Left colon (tissue), 2 donors: ENCODE results near the gene PDE8A. TPM values are rescaled to one million over a fixed set of nuclear protein-coding genes. Genes with fewer than 3 reads are reported as not detected.

Experiments
- ATAC-seq: fragments of 200-7000 bp; cut with Tn5 transposase; one replicate; pipeline ENCODE4 v1.9.1; 2020; ENCODE audit warnings: mild to moderate bottlenecking, moderate library complexity
- DNase-seq, 2 donors: peaks; one replicate each; pipeline ENCODE4 v3.0.0-alpha.2; 2020
- intact Hi-C, 2 donors: fragments of 100-400 bp; cut with DNase I in 1 of 2; cut with micrococcal nuclease in 1 of 2; formaldehyde crosslinking; loops; one replicate each; pipeline versions ENCODE4 v1.11.2 to v1.14.0; 2022; cut with DNase I, micrococcal nuclease
- total RNA-seq, 2 donors: library from RNA; stranded (reverse); fragmentation: NEBNext Ultra II Directional; extraction: Animal tissue kit (Norgen Biotek cat#: 25700); gene quantifications; one replicate each; pipeline ENCODE4 v1.2.1, GENCODE V29; 2021
- donor health status: DM: no; HTN: no; CAD: no.
- donor health status: DM: yes; HTN: yes; CAD: no.

The PDE8A gene
- total RNA-seq, 2 donors from 2014 or later: 93.7 to 99.8 TPM

- ATAC-seq (peak; percentile 61), DNase-seq (no peak)
- intact Hi-C loops: no loop called here
Observed at GRCh38 chr15:85047271-85047948, 65.8 kb downstream of the PDE8A start.

- intact Hi-C loops: no loop called here
- no peak for DNase-seq
Observed at GRCh38 chr15:85048430-85048829, 66.8 kb downstream of the PDE8A start.

GRCh38 chr15:85049805-85050204 is 68.1 kb downstream of the PDE8A start:
- DNase-seq (no peak), ATAC-seq (no peak)
- intact Hi-C loops: no loop called here

More at GRCh38 chr15:85048430-85048829, 66.8 kb downstream of the PDE8A start:
- no peak for ATAC-seq

GRCh38 chr15:85059734-85060133 is 78.1 kb downstream of the PDE8A start:
- intact Hi-C loops: loop anchor here in 1 of 2 donors (5.0 kb wide), 1 partner anchor 97 kb away; no protein-coding TSS in a partner anchor
- no peak for ATAC-seq
- DNase-seq: no peak

GRCh38 chr15:85062560-85062959 is 80.9 kb downstream of the PDE8A start:
- DNase-seq (no peak), ATAC-seq (no peak)
- intact Hi-C loops: loop anchor here in 1 of 2 donors (5.0 kb wide), 1 partner anchor 100 kb away; no protein-coding TSS in a partner anchor

GRCh38 chr15:85063088-85063487 is 81.4 kb downstream of the PDE8A start:
- DNase-seq (no peak), ATAC-seq (no peak)
- intact Hi-C loops: loop anchor here in 1 of 2 donors (5.0 kb wide), 1 partner anchor 101 kb away; no protein-coding TSS in a partner anchor

- no peak for ATAC-seq
- DNase-seq: no peak
- intact Hi-C loops: loop anchor here in 1 of 2 donors (5.0 kb wide), 1 partner anchor 101 kb away; no protein-coding TSS in a partner anchor
Observed at GRCh38 chr15:85063522-85064079, 81.9 kb downstream of the PDE8A start.

- ATAC-seq: no peak
- intact Hi-C loops: loop anchor here in 1 of 2 donors (5.0 kb wide), 1 partner anchor 102 kb away; no protein-coding TSS in a partner anchor
- DNase-seq: no peak
Observed at GRCh38 chr15:85064710-85065109, 83.1 kb downstream of the PDE8A start.

GRCh38 chr15:85071061-85071460 is 89.4 kb downstream of the PDE8A start:
- no peak for ATAC-seq
- intact Hi-C loops: no loop called here
- DNase-seq: no peak

GRCh38 chr15:85071504-85071903 is 89.8 kb downstream of the PDE8A start:
- intact Hi-C loops: no loop called here
- no peak for ATAC-seq
- DNase-seq: no peak

GRCh38 chr15:85072917-85073316 is 91.3 kb downstream of the PDE8A start:
- no peak for DNase-seq
- no peak for ATAC-seq
- intact Hi-C loops: no loop called here

GRCh38 chr15:85073556-85074194 is 92.0 kb downstream of the PDE8A start:
- ATAC-seq (peak; percentile 21), DNase-seq (no peak)
- intact Hi-C loops: no loop called here

- intact Hi-C loops: no loop called here
- DNase-seq: no peak
- no peak for ATAC-seq
Observed at GRCh38 chr15:85086855-85087254, 105.2 kb downstream of the PDE8A start.

GRCh38 chr15:85088300-85088699 is 106.6 kb downstream of the PDE8A start:
- ATAC-seq (no peak), DNase-seq (no peak)
- intact Hi-C loops: no loop called here

- intact Hi-C loops: no loop called here
- DNase-seq (no peak), ATAC-seq (no peak)
Observed at GRCh38 chr15:85089929-85090597, 108.4 kb downstream of the PDE8A start.

GRCh38 chr15:85091990-85092389 is 110.3 kb downstream of the PDE8A start:
- no peak for DNase-seq
- no peak for ATAC-seq
- intact Hi-C loops: no loop called here

- no peak for DNase-seq
- no peak for ATAC-seq
Observed at GRCh38 chr15:85094685-85095084, 113.0 kb downstream of the PDE8A start.

GRCh38 chr15:85095566-85095965 is 113.9 kb downstream of the PDE8A start:
- intact Hi-C loops: no loop called here
- no peak for ATAC-seq

More at GRCh38 chr15:85094685-85095084, 113.0 kb downstream of the PDE8A start:
- intact Hi-C loops: no loop called here

GRCh38 chr15:85097250-85097649 is 115.6 kb downstream of the PDE8A start:
- ATAC-seq (no peak), DNase-seq (no peak)
- intact Hi-C loops: no loop called here

More at GRCh38 chr15:85095566-85095965, 113.9 kb downstream of the PDE8A start:
- DNase-seq: no peak
